Stimulated activated CD4-positive, alpha-beta T cell treated with anti-CD3 and anti-CD28 coated beads, Interleukin-2, amount 100 ng/mL, for 48 hours (primary cell): ENCODE data around the gene ERBB4.

Source experiments
- DNase-seq, 2 donors: peaks; one replicate each; pipeline ENCODE4 v3.0.0-alpha.2; 2020

ERBB4 gene

DNA sequence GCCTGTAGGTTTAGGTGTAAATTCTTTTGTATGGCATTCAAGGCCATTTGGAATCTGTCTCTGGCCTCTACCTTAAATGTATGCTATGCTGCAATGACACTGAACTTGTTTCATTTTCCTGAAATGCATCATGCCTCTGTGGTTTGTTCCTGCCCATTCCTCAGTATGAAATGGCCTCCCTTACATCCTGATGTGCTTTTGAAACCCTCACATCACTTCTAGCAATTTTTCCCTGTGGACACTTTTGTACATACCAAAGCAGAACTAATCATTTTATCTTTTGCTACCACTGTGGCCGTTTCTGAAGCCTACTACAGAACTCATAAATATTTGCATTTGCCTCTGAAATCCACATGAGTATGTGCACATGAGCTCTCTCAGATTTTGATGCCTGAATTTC lies 557.2 kb downstream of the ERBB4 start:
- no peak for DNase-seq

DNA sequence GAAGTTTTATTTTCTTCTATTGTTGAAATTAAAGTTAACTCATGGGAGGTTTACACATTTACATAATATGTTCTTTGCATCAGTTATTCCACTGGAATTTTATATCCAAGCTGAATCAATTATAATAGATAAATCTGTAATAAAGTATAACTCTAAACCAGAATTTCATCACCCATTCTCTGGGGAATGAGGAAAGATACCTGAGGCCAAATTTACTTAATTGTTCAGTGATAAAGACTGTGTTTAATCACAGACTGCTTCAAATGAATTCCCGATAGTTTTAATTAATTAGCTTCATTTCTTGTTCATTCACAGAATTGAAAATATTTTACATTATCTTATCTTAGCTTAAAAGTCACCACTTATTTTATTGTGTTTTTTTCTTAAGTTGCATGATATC lies 562.5 kb downstream of the ERBB4 start:
- no peak for DNase-seq

DNA sequence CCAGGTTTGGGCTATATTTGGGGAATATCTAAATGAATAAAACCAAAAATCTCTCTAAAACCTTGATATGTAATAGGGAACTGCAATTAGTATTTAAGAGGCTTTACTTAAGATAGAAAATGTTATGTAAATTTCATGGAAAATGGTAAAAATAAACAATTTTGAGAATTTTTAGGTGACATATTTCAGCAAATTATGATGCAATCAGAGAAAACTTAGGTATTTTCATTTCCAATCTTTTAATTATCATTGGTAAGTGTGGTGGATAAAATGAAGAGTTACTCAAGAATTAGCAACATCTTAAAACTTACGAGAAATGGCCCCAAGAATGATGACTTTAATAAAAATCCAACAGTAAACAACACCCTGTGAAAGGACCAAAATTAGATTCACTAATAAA lies 571.4 kb downstream of the ERBB4 start:
- no peak for DNase-seq

DNA sequence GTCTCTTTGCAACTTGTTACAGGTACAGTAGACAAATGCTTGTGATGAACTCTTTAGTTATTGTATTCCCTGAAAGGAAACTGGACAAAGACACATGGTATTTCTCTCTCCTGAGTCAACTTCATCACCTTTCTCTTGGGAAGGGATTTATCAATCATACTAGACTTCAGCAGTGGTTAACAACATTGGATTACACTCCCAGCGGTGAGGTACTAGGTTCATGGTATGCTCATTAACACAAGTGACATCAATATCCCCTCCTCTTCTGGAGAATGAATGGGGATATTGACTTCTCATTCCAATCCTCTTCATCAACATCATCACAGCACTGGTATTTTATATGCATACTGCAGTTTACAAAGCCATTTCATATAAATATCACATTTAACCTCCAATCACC lies 574.6 kb downstream of the ERBB4 start:
- no peak for DNase-seq

DNA sequence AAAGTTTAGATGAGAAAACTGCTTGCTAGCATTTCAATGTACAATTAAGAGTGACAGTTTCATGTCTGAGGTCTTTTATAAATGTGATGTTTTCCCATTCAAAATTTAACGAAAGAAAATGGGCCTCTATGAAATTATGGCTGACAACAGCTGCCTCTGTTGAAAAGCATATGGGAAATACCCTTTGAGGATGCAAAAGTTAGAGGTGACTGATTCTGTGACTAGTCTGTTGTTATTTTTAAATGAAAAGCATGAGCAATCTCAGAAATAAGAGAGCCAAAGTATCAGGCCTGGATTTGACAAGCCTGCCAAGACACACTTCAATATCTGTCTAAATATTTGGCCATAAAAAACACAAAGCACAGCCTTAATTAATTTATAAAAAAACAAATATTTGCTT lies 580.8 kb downstream of the ERBB4 start:
- no peak for DNase-seq

DNA sequence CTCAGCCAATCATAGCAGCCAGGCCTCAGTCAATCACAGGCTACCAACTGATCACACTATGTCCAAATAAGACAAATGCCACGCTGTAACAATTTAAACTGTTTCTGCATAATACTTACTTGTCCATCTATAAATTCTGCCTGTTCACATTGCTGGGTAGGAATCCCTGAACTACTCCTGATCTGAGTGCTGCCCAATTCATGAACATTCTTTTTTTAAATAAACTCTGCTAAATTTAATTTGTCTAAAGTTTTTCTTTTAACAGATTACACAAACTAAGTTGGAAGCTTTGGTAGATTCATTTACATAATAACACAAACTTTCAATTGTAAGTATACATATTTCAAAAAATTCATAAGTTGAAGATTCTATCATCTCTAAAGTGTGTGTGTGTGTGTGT lies 583.0 kb downstream of the ERBB4 start:
- DNase-seq: no peak

DNA sequence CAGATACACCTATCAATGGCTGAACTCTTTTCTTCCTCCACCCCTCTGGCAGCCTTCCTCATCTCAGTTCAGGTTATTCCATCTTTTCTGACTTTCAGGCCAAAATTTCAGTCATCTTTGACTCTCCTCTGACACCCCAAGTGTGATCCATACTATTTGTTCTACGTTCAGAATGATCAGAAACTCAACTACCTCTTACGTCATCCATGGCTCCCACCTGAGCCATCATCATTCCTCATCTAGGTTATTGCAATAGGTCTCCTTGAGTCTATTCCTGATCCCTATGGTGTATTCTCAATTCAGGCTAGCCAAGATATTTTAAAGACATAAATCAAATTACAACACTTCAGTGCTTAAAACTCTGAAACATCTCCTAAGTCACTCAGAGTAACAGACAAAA lies 589.7 kb downstream of the ERBB4 start:
- DNase-seq: no peak

DNA sequence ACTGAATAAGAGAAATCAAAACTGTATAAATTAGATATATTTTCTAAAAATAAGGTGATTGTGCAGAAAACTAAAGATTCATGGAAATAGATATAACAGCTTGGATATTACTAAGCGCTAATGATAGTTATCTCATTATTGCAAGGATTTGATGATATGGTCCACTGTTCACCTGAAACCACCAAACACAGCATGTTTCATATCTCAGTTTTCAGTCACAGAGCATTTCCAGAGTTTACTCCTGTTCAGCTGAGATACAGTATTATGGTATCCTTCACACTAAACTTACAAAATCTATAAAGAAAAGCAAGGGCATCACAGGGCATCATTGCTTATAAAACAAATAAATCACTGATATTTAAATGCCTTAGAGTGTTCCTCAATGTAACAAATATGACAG lies 591.6 kb downstream of the ERBB4 start:
- no peak for DNase-seq

DNA sequence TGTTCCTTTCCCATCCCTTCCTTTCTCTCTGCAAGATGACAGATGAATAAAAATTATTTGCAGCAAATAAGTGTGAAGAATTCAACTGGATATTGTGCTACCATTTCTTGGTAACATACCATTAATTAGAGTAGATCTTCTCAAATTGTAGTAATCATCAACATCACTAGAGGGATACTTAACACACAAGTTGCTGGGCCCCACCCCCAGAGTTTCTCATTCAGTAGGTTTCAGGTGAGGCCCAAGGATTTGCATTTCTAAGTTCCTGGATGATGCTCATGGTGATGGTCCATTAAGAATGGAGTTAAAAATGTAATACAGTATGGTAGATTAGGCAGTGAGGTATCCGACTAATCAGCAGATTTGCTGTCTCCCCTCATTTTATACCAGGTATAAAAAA lies 594.0 kb downstream of the ERBB4 start:
- no peak for DNase-seq

DNA sequence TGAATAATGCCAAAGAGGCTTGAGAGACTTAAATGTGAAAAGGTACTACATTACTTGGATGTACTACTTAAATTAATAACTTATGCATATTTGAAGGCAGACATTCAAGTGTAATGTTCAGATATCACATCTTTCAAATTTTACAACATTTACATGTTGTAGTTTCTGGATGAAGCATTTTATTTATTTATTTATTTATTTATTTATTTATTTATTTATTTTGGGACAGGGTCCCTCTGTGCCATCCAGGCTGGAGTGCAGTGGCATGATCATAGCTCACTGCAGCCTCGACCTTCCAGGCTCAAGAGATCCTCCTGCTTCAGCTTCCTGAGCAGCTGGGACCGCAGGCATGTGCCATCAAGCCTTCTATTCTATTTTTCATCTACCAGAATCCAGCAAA lies 596.4 kb downstream of the ERBB4 start:
- no peak for DNase-seq

DNA sequence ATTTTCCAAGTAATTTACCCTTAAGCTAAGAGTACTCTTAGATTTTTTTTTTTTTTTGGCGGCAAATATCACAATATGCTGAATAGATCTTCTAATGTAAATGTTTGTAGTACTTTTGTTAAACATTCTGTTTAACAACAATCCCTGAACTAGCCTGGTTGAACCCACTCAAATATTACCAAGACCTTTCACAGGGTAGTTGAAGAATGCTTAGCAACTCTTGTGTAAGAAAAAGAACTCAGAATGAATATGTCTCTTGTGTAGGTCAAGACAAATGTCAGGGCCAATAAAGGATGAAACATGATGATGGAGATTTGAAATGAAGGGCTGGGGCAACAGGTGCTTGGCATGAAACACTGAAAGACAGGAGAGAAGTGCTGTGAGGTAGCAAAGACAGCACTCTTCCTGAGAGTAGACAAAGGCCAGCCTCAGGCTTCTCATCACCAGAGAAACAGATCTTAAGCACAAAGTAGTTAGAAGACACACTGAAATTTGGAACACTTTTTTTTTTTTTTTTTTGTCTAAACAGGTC lies 597.3 kb downstream of the ERBB4 start:
- no peak for DNase-seq

DNA sequence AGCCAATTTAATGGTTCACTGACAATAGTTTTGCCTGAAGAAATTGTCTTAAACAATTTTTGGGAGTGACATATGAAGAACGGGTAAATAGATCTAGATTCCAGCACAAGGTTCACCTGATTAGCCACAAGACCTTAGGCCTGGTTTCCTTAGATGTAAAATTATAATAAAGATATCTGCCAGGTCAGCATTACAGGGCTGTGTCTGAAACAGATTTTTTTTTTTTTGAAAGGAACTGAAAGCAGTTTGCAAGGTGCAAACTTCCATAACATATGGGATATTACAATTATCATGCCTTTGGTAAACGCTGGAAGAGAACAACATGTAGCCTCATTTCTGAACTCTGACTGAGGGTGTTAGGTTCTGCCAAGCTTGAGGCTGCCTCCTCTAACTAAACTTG lies 599.4 kb downstream of the ERBB4 start:
- DNase-seq: no peak

DNA sequence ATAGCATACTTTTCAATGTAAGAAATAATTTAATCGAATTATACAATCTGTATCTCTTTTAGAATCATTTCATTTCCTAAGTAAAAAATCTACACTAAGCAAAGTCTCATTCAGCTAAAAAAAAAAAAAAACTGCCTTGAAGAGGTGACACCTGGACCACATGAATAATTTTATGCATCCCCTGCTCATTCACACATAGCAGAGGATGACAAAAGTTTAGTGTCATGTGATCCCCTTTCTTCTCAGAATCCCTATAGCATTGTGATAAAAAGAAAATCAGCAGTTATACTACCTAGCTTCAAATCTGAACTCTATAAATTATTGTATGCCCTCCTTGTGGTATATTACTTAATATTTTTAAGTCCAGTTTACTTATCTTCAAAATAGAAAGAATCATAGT lies 603.8 kb downstream of the ERBB4 start:
- no peak for DNase-seq

DNA sequence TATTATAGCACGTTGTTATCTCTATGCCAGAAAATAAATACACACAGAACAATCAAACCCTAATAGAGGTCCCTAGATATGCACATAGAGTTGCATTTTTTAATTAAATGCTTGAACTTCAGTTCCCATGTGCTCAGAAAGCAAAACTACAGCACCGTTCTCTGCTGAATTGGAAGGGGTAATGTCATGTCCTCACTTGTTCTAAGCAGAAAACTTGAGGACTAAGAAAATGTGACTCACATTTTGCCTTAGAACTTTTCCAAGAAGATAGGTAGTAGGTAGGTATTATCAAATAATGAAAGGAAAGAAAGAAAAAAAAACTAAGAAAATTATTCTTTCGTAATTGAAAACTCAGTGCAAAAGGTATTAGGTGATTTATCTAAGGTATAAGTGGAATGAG lies 607.3 kb downstream of the ERBB4 start:
- no peak for DNase-seq

DNA sequence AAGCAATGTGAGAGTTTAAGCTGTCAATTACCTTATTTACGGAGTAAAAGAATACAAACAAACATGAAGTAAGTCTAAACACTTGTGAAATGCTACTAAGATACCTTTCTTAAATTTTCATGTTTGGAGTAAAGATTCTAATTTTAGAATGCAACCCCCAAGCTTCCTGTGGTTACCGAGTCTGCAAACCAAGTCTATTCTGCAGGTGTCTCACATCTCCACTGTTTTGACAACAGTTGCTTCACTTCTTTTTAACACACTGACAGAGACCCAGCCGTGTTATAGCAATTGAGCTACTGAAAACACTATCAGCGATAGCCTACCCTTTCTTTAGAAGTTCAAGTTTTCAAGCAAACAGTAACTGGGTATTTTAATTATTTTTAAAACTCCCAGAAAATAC lies 608.3 kb downstream of the ERBB4 start:
- no peak for DNase-seq

DNA sequence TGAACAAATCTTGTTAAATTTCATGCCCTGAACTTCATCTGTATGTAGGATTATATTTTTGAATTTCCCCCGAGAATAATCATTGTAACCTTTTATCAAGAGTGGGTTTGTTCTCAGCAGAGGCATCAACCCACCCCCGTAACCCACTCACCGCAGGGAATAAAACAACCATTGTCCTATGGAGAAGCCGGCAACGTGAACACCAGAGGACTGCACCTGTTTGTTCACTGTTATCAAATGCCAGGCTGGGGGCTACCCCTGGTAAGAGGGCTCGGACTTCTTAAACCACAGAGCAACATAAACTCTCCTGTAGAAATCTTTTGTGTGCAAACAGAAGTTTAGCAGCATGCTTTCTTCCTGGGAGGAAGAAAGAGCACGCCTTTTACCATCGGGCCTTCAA lies 610.4 kb downstream of the ERBB4 start:
- DNase-seq: no peak

DNA sequence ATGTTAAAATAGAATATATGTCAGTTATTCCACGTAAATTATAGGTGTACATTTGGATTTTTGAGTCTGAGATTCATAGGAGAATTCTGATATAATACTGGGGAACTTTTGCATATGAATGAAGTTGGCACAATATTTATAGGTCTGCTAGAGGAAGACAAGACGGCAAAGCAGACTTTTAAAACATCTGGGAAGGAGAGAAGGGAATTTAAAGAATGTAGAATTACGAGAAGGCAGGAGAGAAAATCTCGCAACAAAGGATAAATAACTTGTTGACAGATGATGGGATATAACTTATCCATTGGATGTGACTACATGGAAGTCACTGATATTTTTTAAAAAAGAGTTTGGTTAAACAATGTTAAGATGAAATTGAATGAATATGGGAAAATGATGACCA lies 615.6 kb downstream of the ERBB4 start:
- no peak for DNase-seq

DNA sequence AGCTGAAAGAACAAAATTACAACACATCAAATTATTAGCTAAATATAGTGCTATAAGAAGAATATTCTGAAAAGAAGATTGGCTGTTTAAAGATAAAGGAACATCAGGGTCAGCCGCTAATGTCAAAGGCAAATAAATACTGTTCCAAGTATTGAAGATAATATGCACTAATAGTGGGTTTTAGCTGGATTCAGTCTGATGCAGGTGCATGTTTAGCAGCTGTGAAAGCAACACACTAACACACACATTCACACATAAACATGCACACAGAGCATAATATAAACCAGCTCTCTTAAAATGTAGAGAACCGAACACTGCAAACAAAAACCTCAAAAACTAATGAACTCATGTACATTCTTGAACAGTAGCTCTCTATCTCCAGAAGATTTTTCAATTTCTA lies 634.6 kb downstream of the ERBB4 start:
- no peak for DNase-seq

DNA sequence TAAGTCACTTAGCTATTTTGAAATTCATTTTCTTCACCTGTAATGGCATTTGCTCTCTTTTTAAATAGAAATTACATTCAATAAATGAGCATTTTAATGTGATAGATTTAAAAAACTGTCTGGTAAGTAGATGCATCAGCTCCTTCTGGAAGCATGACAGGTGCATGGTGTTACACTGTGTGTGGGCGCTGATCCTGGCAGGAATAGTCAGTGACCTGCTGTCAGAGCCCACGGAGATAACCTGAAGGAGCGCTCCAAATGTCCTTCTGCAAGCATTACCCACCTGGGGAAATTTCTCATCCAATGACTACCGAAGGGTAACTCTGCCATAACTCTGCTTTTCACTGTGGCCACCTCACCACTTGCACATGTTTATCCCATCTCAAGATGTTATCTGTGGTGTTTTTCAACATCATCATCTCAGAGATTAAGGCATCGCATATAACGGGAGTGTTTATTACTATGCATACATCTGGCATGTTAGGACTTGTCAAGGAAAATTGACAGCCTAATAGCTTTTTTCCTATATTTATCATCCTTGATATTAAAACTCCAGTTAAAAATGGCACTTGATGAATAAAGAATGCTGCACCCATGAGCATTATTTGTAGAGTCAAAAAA lies 637.3 kb downstream of the ERBB4 start:
- no peak for DNase-seq

DNA sequence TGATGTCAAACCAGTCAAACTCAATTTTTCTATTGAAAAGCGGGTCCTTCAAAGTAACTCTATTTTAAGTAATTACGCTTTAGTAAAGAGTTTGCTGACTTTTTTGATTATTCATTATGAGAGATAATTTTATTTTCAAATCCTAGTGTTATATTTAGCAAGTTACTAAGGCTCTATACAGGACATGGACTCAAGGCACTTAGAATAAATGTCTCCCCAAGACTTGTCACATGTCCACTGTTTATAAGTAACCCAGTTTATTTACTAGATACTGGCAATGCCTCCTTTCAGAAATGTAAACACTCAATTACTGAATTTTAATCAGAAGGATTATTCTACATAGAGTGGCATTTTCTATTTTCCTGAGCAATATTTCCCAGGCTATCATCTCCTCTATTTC lies 638.1 kb downstream of the ERBB4 start:
- DNase-seq: no peak

DNA sequence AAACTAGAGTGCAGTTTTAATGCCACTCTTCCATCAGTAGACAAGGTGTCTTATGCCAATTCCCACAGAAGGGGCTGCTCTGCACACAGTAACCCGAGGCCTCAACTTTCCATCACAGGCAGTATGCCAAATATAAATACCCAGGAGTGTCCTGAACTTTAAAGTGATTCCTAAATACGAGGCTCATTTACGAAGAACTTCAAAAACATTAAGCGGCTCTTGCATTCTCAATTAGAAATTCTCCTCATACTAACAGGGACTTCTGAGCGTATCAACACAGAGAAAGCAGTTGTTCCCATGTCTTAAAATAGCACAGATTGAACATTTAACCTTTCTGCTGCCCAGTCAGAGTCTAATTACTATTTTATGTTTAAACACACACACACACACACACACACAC lies 638.6 kb downstream of the ERBB4 start:
- DNase-seq: no peak

DNA sequence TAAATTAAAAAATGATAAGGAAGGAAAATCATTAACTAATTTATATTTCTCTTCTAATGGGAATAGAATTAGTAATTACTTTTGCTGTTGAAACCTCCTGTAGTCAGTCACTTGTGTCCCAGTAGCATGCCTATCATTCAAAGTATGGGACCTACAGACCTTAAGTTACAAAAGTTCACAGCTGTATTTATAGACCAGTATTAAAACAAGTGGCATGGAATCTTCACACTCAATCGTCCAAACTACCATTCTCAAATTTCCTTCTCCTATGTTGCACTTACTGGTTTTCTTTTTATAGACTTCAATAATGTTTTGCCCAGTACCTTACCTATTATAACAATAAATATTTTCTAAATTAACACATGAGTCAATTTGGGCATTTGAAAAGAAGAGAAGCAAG lies 639.9 kb downstream of the ERBB4 start:
- no peak for DNase-seq

DNA sequence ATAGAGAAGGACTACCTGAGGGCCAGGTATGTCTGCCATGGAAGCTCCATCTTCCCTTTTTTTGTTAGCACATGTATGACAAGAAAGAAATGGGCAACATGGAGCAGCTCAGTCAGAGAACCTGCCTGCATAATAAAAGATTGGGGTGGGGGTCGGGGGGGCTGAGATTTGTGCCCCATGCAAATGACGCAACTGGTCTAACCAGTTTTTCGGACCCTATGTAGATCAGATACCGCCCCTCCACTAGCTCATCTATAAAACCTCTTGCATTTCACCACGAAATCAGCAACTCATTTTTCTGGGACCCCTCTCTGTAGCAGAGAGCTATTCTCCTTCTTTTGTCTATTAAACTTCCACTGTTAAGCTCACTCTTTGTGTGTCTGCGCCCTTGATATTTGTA lies 657.2 kb downstream of the ERBB4 start:
- no peak for DNase-seq

DNA sequence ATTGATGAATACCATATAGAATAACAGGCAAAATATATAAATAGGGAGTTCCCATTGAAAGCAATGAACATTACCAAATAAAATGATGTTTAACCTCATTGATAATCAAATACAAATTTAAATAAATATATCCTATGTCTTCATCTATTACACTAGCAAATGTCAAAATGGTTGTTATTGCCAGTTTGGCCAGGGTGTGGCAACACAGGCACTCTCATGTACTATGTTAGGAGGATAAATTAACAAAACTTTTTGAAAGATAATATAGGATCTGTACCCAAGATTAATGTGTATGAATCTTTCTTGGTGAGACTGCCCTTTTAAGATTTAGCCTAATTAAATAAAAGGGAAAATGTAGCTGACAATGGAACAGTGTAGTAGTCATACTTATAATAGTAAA lies 659.3 kb downstream of the ERBB4 start:
- no peak for DNase-seq

DNA sequence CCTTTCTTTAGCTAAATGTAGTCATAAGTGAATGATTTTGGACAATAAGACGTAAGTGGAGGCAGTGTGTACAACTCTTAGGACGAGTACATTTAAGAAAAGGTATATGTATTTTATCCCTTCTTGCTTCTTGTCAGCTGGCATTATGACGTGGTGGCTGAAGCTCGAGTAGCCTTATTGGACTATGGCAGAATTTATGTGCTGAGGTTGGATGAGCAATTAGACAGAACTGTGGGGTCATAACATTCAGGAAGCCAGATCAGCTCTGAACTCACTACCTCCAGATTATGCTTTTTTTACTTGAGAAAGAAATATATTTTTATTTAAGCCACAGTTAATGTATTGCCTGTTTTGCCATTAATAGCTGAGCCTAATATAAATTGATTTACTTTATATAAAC lies 661.5 kb downstream of the ERBB4 start:
- no peak for DNase-seq

DNA sequence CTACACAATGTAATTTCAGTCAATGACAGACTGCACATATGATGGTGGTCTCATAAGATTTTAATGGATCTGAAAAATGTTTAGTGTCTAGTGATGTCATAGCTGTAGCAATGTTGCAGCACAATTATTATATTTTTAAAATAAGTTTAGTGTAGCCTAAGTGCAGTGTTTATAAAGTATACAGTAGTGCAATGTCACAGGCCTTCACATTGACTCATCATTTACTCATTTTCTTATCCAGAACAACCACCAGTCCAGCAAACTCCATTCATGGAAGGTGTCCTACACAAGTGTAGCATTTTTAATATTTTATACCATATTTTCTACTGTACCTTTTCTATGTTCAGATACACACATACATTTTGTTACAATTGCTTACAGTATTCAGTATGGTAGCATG lies 663.1 kb downstream of the ERBB4 start:
- no peak for DNase-seq
